SU-DHL-6 (cell line): ENCODE measurements around the gene SNX14.

Source experiments
- H2AFZ ChIP-seq: fragments of 200-600 bp; sonication (generic); 2 replicates; pipeline ENCODE4 v1.6.1; 2014; ENCODE audit warnings: low read depth, mild to moderate bottlenecking, moderate library complexity, mixed read lengths, antibody characterized with exemption, low read length; ENCODE audit not compliant: severe bottlenecking
- H3F3A ChIP-seq: fragments of 200-600 bp; shearing (Covaris generic); 2 replicates; pipeline ENCODE4 v1.6.0; 2016; ENCODE audit warnings: antibody characterized with exemption, mild to moderate bottlenecking; ENCODE audit not compliant: insufficient read depth
- H3K27ac ChIP-seq: fragments of 200-600 bp; sonication (generic); 2 replicates; pipeline ENCODE4 v1.5.1; 2016; ENCODE audit warnings: low read depth, mild to moderate bottlenecking, low read length, moderate library complexity, mixed read lengths
- H3K27me3 ChIP-seq: fragments of 200-600 bp; sonication (generic), shearing (Covaris generic); 2 replicates; pipeline ENCODE4 v1.6.0; 2014; ENCODE audit warnings: mild to moderate bottlenecking, low read length
- H3K36me3 ChIP-seq: fragments of 200-600 bp; sonication (generic); 2 replicates; pipeline ENCODE4 v1.6.1; 2014; ENCODE audit warnings: mild to moderate bottlenecking, low read length, mixed read lengths
- H3K4me2 ChIP-seq: fragments of 300-600, 200-600 bp; shearing (Covaris generic), sonication (generic); 2 replicates; pipeline ENCODE4 v1.6.0; 2014; ENCODE audit warnings: low read length, low read depth, mild to moderate bottlenecking; ENCODE audit not compliant: poor library complexity, severe bottlenecking
- H3K4me3 ChIP-seq: fragments of 200-600 bp; sonication (generic); 2 replicates; pipeline ENCODE4 v1.5.1; 2014; ENCODE audit warnings: antibody characterized with exemption, low read length, mild to moderate bottlenecking, mixed read lengths; ENCODE audit not compliant: insufficient read depth, poor library complexity, severe bottlenecking
- H3K79me2 ChIP-seq: fragments of 200-600 bp; sonication (generic); 2 replicates; pipeline ENCODE4 v1.6.1; 2014; ENCODE audit warnings: mild to moderate bottlenecking, low read length, moderate library complexity; ENCODE audit not compliant: insufficient read depth
- H3K9ac ChIP-seq: fragments of 200-600 bp; sonication (generic); 2 replicates; pipeline ENCODE4 v1.7.0; 2014; ENCODE audit warnings: mild to moderate bottlenecking, low read length
- H3K9me2 ChIP-seq: fragments of 200-600 bp; sonication (generic); replicated peaks from 2 replicates; pipeline ENCODE4 v1.6.1; 2014; ENCODE audit warnings: low read length; ENCODE audit not compliant: insufficient read depth
- H3K9me3 ChIP-seq: fragments of 200-600 bp; sonication (generic); 2 replicates; pipeline ENCODE4 v1.6.1; 2014; ENCODE audit warnings: low read length, mixed read lengths; ENCODE audit not compliant: insufficient read depth
- H4K20me1 ChIP-seq: fragments of 200-600 bp; sonication (generic); 2 replicates; pipeline ENCODE4 v1.6.1; 2014; ENCODE audit warnings: low read depth, mild to moderate bottlenecking, antibody characterized with exemption, low read length, moderate library complexity, mixed read lengths
- CTCF ChIP-seq: fragments of 200-600 bp; sonication (generic); IDR thresholded peaks from one replicate; pipeline ENCODE4 v1.5.1; 2017; ENCODE audit warnings: antibody characterized with exemption, mild to moderate bottlenecking, low read length, moderate library complexity; ENCODE audit not compliant: insufficient read depth, poor library complexity, severe bottlenecking
- EZH2phosphoT487 ChIP-seq: fragments of 200-600 bp; sonication (generic), shearing (Covaris generic); conservative IDR thresholded peaks from 2 replicates; pipeline ENCODE4 v1.6.1; 2018; ENCODE audit warnings: mild to moderate bottlenecking, antibody characterized with exemption, low read length, moderate library complexity, mixed read lengths

The SNX14 gene

GRCh38 chr6:85579581-85579980 is 14.1 kb downstream of the SNX14 start:
- no peak overlapping the region for H2AFZ ChIP-seq
- H3K9ac ChIP-seq = no peak overlapping the region
- H3K27ac ChIP-seq = no peak overlapping the region
- no peaks in the 10 kb centered on the region for H3K36me3 ChIP-seq
- peaks cover 11% of the 10 kb centered on the region for H4K20me1 ChIP-seq
- H3K79me2 ChIP-seq = peaks cover 95% of the 10 kb centered on the region
- H3K4me2 ChIP-seq = no peak overlapping the region
- no peak for TF ChIP-seq CTCF
- TF ChIP-seq EZH2phosphoT487 = no peak
- H3F3A ChIP-seq = no peaks in the 10 kb centered on the region
- H3K9me2 ChIP-seq = no peaks in the 10 kb centered on the region
- peaks cover 5% of the 10 kb centered on the region; the same call in 1 of the 2 replicates for H3K9me3 ChIP-seq
- no peak overlapping the region for H3K4me3 ChIP-seq
- no peaks in the 10 kb centered on the region for H3K27me3 ChIP-seq

- no peak overlapping the region for H3K27ac ChIP-seq
- H3K27me3 ChIP-seq = no peaks in the 10 kb centered on the region
- H3K9me2 ChIP-seq = no peaks in the 10 kb centered on the region
- no peaks in the 10 kb centered on the region for H3K9me3 ChIP-seq
- peaks cover 82% of the 10 kb centered on the region for H3K79me2 ChIP-seq
- H3F3A ChIP-seq = no peaks in the 10 kb centered on the region
- peaks cover 13% of the 10 kb centered on the region for H4K20me1 ChIP-seq
- H3K36me3 ChIP-seq = peaks cover 7% of the 10 kb centered on the region; the same call in 1 of the 2 replicates
- no peak overlapping the region for H3K4me2 ChIP-seq
- H3K9ac ChIP-seq = no peak overlapping the region
- no peak for TF ChIP-seq EZH2phosphoT487
- TF ChIP-seq CTCF = no peak
- no peak overlapping the region for H2AFZ ChIP-seq
- no peak overlapping the region for H3K4me3 ChIP-seq
These were observed 17.2 kb downstream of the SNX14 start for GRCh38 chr6:85576476-85576875.

- Histone ChIP-seq H3K79me2 (peaks cover 68% of the 10 kb centered on the region), H3K4me2 (no peak overlapping the region), H3K4me3 (no peak overlapping the region), H3K36me3 (peaks cover 11% of the 10 kb centered on the region; the same call in 1 of the 2 replicates), H3K9ac (no peak overlapping the region), H3F3A (no peaks in the 10 kb centered on the region), H2AFZ (no peak overlapping the region), H3K27me3 (no peaks in the 10 kb centered on the region), H4K20me1 (peaks cover 13% of the 10 kb centered on the region), H3K9me2 (no peaks in the 10 kb centered on the region), H3K9me3 (no peaks in the 10 kb centered on the region), H3K27ac (no peak overlapping the region)
- TF ChIP-seq EZH2phosphoT487 = no peak
These were observed 18.6 kb downstream of the SNX14 start for GRCh38 chr6:85574932-85575598.

- no peaks in the 10 kb centered on the region for H4K20me1 ChIP-seq
- no peaks in the 10 kb centered on the region for H3K9me3 ChIP-seq
- TF ChIP-seq EZH2phosphoT487 = no peak
- no peak for TF ChIP-seq CTCF
- H3K9ac ChIP-seq = no peak overlapping the region
- H3K4me2 ChIP-seq = no peak overlapping the region
- no peaks in the 10 kb centered on the region for H3K27me3 ChIP-seq
- no peak overlapping the region for H2AFZ ChIP-seq
- H3K9me2 ChIP-seq = no peaks in the 10 kb centered on the region
- peaks cover 26% of the 10 kb centered on the region for H3K36me3 ChIP-seq
- H3F3A ChIP-seq = no peaks in the 10 kb centered on the region; the same call in 1 of the 2 replicates
- no peak overlapping the region for H3K4me3 ChIP-seq
- peaks cover 12% of the 10 kb centered on the region for H3K79me2 ChIP-seq
- H3K27ac ChIP-seq = no peak overlapping the region
These were observed 24.3 kb downstream of the SNX14 start for GRCh38 chr6:85569323-85569722.
